ENCODE measurements around the gene GP1BA.

GP1BA gene

GRCh38 chr17:4928881-4929280, 3.2 kb upstream of the GP1BA start:
- TF ChIP-seq CTCF (IDR thresholded peaks at IDR 0.05; ENCODE audit: control extremely low read depth, extremely low read depth, low read depth, missing control alignments): no peak
- ChIA-PET POLR2A (no interaction called here), CTCF (no interaction called here)
- DNase-seq (ENCODE audit: extremely low spot score): no peak

- POLR2A ChIA-PET: interaction anchor here (0.7 kb wide), 1 partner anchor 9 kb away, joined by 3 read pairs; no protein-coding TSS in a partner anchor
- no peak for DNase-seq (ENCODE audit: extremely low spot score)
- CTCF ChIA-PET: interaction anchor here (0.8 to 1.0 kb wide), 5 partner anchors 8 to 24 kb away, joined by 3 to 4 read pairs (median 3); no protein-coding TSS in a partner anchor
- TF ChIP-seq CTCF (IDR thresholded peaks at IDR 0.05; ENCODE audit: control extremely low read depth, extremely low read depth, low read depth, missing control alignments): no peak
These were observed 679 bp downstream of the GP1BA start for GRCh38 chr17:4932756-4933155.

GRCh38 chr17:4933646-4934045, 1.6 kb downstream of the GP1BA start:
- no peak for DNase-seq (ENCODE audit: extremely low spot score)
- no peak for TF ChIP-seq CTCF (IDR thresholded peaks at IDR 0.05; ENCODE audit: control extremely low read depth, extremely low read depth, low read depth, missing control alignments)
- CTCF ChIA-PET: interaction anchor here (0.7 to 1.4 kb wide), 4 partner anchors 13 to 366 kb away, joined by 3 read pairs; no protein-coding TSS in a partner anchor
- POLR2A ChIA-PET: no interaction called here

GRCh38 chr17:4934173-4934979, 2.3 kb downstream of the GP1BA start:
- DNase-seq (ENCODE audit: extremely low spot score): peak; percentile 46
- ChIA-PET CTCF (interaction anchor here (0.7 to 1.4 kb wide), 5 partner anchors 14 to 367 kb away, joined by 3 to 6 read pairs (median 3); no protein-coding TSS in a partner anchor), POLR2A (no interaction called here)

GRCh38 chr17:4935650-4936049, 3.6 kb downstream of the GP1BA start:
- TF ChIP-seq CTCF (IDR thresholded peaks at IDR 0.05; ENCODE audit: control extremely low read depth, extremely low read depth, low read depth, missing control alignments): no peak
- no peak for DNase-seq (ENCODE audit: extremely low spot score)
- ChIA-PET CTCF (no interaction called here), POLR2A (no interaction called here)

More at GRCh38 chr17:4934173-4934979, 2.3 kb downstream of the GP1BA start:
- peak; percentile 36 for TF ChIP-seq CTCF (IDR thresholded peaks at IDR 0.05; ENCODE audit: control extremely low read depth, extremely low read depth, low read depth, missing control alignments)

- DNase-seq (ENCODE audit: extremely low spot score): no peak
- POLR2A ChIA-PET: no interaction called here
- TF ChIP-seq CTCF (IDR thresholded peaks at IDR 0.05; ENCODE audit: control extremely low read depth, extremely low read depth, low read depth, missing control alignments): no peak
- CTCF ChIA-PET: interaction anchor here (0.8 to 1.1 kb wide), 2 partner anchors 10 to 27 kb away, joined by 3 to 5 read pairs; no protein-coding TSS in a partner anchor
These were observed 4.4 kb downstream of the GP1BA start for GRCh38 chr17:4936436-4936835.
